ENCODE measurements around the gene IVD.
A peak's percentile ranks its signal among the peaks of the same experiment; 100 is the strongest.

The IVD gene

GRCh38 chr15:40460404-40460803 is 54.8 kb downstream of the IVD start:
- DNase-seq (ENCODE audit: low spot score), result no peak

- DNase-seq (ENCODE audit: low spot score), result no peak
These were observed 56.4 kb downstream of the IVD start for GRCh38 chr15:40461958-40462357.

- DNase-seq (ENCODE audit: low spot score), result no peak
These were observed 57.7 kb downstream of the IVD start for GRCh38 chr15:40463279-40463678.

GRCh38 chr15:40463886-40464545 is 58.4 kb downstream of the IVD start:
- no peak for DNase-seq (ENCODE audit: low spot score)

- no peak for DNase-seq (ENCODE audit: low spot score)
These were observed 59.1 kb downstream of the IVD start for GRCh38 chr15:40464595-40465185.

- no peak for DNase-seq (ENCODE audit: low spot score)
These were observed 60.3 kb downstream of the IVD start for GRCh38 chr15:40465939-40466338.

- no peak for DNase-seq (ENCODE audit: low spot score)
These were observed 61.0 kb downstream of the IVD start for GRCh38 chr15:40466426-40467260.

GRCh38 chr15:40467261-40467615 is 61.6 kb downstream of the IVD start:
- no peak for DNase-seq (ENCODE audit: low spot score)

GRCh38 chr15:40468898-40469331 is 63.3 kb downstream of the IVD start:
- DNase-seq (ENCODE audit: low spot score), result no peak

GRCh38 chr15:40469776-40470390 is 64.3 kb downstream of the IVD start:
- no peak for DNase-seq (ENCODE audit: low spot score)

- peak; percentile 55 for DNase-seq (ENCODE audit: low spot score)
These were observed 65.0 kb downstream of the IVD start, which contains the start of gene CHST14 for GRCh38 chr15:40470423-40471104. Gene CHST14 (plus strand): TSS chr15:40470984. CDS start chr15:40471214, 230 bp downstream.

All from CD4-positive, alpha-beta T cell treated with Interleukin-15 for 4 hours (primary cell).